ENCODE data around the gene TDRD12. TPM values are rescaled to one million over a fixed set of nuclear protein-coding genes. Genes with fewer than 3 reads are reported as not detected.

The TDRD12 gene
- total RNA-seq, 1 experiment from 2014 or later: 1.3 TPM

- Mint-ChIP-seq H3K4me3 (no peak overlapping the region), H3K9me3 (no peaks in the 10 kb centered on the region), H3K36me3 (no peaks in the 10 kb centered on the region), H3K4me1 (peaks cover 4% of the 10 kb centered on the region), H3K27me3 (ENCODE audit: low read depth) (peaks cover 13% of the 10 kb centered on the region), H3K27ac (no peak overlapping the region)
- POLR2A ChIA-PET: no interaction called here
- CTCF ChIA-PET: no interaction called here
- DNase-seq (ENCODE audit: low spot score): no peak
- TF ChIP-seq, protein P1, sequence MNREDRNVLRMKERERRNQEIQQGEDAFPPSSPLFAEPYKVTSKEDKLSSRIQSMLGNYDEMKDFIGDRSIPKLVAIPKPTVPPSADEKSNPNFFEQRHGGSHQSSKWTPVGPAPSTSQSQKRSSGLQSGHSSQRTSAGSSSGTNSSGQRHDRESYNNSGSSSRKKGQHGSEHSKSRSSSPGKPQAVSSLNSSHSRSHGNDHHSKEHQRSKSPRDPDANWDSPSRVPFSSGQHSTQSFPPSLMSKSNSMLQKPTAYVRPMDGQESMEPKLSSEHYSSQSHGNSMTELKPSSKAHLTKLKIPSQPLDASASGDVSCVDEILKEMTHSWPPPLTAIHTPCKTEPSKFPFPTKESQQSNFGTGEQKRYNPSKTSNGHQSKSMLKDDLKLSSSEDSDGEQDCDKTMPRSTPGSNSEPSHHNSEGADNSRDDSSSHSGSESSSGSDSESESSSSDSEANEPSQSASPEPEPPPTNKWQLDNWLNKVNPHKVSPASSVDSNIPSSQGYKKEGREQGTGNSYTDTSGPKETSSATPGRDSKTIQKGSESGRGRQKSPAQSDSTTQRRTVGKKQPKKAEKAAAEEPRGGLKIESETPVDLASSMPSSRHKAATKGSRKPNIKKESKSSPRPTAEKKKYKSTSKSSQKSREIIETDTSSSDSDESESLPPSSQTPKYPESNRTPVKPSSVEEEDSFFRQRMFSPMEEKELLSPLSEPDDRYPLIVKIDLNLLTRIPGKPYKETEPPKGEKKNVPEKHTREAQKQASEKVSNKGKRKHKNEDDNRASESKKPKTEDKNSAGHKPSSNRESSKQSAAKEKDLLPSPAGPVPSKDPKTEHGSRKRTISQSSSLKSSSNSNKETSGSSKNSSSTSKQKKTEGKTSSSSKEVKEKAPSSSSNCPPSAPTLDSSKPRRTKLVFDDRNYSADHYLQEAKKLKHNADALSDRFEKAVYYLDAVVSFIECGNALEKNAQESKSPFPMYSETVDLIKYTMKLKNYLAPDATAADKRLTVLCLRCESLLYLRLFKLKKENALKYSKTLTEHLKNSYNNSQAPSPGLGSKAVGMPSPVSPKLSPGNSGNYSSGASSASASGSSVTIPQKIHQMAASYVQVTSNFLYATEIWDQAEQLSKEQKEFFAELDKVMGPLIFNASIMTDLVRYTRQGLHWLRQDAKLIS (CRISPR knock-in tag; IDR thresholded peaks at IDR 0.05; ENCODE audit: borderline replicate concordance): no peak
- TF ChIP-seq IRF2 (CRISPR knock-in tag; IDR thresholded peaks at IDR 0.05; ENCODE audit: borderline replicate concordance, low read depth) (no peak), ESRRA (CRISPR knock-in tag; IDR thresholded peaks at IDR 0.05; ENCODE audit: borderline replicate concordance) (no peak), NFYB (CRISPR knock-in tag; conservative IDR thresholded peaks at IDR 0.05; ENCODE audit: low read depth) (no peak), ZMAT4 (CRISPR knock-in tag; IDR thresholded peaks at IDR 0.05) (no peak), RELA (CRISPR knock-in tag; IDR thresholded peaks at IDR 0.05; ENCODE audit: borderline replicate concordance) (no peak)
- TF ChIP-seq, protein P2, sequence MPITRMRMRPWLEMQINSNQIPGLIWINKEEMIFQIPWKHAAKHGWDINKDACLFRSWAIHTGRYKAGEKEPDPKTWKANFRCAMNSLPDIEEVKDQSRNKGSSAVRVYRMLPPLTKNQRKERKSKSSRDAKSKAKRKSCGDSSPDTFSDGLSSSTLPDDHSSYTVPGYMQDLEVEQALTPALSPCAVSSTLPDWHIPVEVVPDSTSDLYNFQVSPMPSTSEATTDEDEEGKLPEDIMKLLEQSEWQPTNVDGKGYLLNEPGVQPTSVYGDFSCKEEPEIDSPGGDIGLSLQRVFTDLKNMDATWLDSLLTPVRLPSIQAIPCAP (CRISPR knock-in tag; IDR thresholded peaks at IDR 0.05): no peak
- ATAC-seq: no peak
Observed at GRCh38 chr19:32687681-32688080, 31.9 kb upstream of the TDRD12 start.

- H3K9me3 Mint-ChIP-seq: peaks cover 4% of the 10 kb centered on the region
- H3K4me3 Mint-ChIP-seq: no peak overlapping the region
- no peak overlapping the region for H3K27ac Mint-ChIP-seq
- H3K36me3 Mint-ChIP-seq: peaks cover 4% of the 10 kb centered on the region
- peaks cover 9% of the 10 kb centered on the region for H3K4me1 Mint-ChIP-seq
- DNase-seq (ENCODE audit: low spot score) (no peak), ATAC-seq (no peak)
- ChIA-PET CTCF (no interaction called here), POLR2A (no interaction called here)
- peaks cover 19% of the 10 kb centered on the region for H3K27me3 Mint-ChIP-seq (ENCODE audit: low read depth)
- TF ChIP-seq NR1H2 (CRISPR knock-in tag; IDR thresholded peaks at IDR 0.05) (no peak), ZNF425 (CRISPR knock-in tag; conservative IDR thresholded peaks at IDR 0.05) (no peak), OVOL2 (CRISPR knock-in tag; IDR thresholded peaks at IDR 0.05; ENCODE audit: borderline replicate concordance) (no peak), HMGXB4 (CRISPR knock-in tag; IDR thresholded peaks at IDR 0.05) (no peak), ATF3 (CRISPR knock-in tag; conservative IDR thresholded peaks at IDR 0.05) (no peak), IRF2 (CRISPR knock-in tag; IDR thresholded peaks at IDR 0.05; ENCODE audit: borderline replicate concordance, low read depth) (no peak), SMAD3 (CRISPR knock-in tag; IDR thresholded peaks at IDR 0.05; ENCODE audit: borderline replicate concordance) (no peak), ZNF317 (CRISPR knock-in tag; IDR thresholded peaks at IDR 0.05; ENCODE audit: borderline replicate concordance, low read depth) (no peak), FOXP4 (CRISPR knock-in tag; IDR thresholded peaks at IDR 0.05) (no peak), MXD4 (CRISPR knock-in tag; IDR thresholded peaks at IDR 0.05; ENCODE audit: borderline replicate concordance) (no peak)
- TF ChIP-seq, protein P3, sequence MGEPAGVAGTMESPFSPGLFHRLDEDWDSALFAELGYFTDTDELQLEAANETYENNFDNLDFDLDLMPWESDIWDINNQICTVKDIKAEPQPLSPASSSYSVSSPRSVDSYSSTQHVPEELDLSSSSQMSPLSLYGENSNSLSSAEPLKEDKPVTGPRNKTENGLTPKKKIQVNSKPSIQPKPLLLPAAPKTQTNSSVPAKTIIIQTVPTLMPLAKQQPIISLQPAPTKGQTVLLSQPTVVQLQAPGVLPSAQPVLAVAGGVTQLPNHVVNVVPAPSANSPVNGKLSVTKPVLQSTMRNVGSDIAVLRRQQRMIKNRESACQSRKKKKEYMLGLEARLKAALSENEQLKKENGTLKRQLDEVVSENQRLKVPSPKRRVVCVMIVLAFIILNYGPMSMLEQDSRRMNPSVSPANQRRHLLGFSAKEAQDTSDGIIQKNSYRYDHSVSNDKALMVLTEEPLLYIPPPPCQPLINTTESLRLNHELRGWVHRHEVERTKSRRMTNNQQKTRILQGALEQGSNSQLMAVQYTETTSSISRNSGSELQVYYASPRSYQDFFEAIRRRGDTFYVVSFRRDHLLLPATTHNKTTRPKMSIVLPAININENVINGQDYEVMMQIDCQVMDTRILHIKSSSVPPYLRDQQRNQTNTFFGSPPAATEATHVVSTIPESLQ (CRISPR knock-in tag; IDR thresholded peaks at IDR 0.05): no peak
- TF ChIP-seq, protein P4, sequence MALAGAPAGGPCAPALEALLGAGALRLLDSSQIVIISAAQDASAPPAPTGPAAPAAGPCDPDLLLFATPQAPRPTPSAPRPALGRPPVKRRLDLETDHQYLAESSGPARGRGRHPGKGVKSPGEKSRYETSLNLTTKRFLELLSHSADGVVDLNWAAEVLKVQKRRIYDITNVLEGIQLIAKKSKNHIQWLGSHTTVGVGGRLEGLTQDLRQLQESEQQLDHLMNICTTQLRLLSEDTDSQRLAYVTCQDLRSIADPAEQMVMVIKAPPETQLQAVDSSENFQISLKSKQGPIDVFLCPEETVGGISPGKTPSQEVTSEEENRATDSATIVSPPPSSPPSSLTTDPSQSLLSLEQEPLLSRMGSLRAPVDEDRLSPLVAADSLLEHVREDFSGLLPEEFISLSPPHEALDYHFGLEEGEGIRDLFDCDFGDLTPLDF (CRISPR knock-in tag; IDR thresholded peaks at IDR 0.05): no peak
Observed at GRCh38 chr19:32688311-32688710, 31.3 kb upstream of the TDRD12 start.
